ENCODE results near the gene LYPLAL1.
"Not testable (repeated sequence)": the region's sequence is repeated elsewhere in the genome, so short reads cannot be mapped to it uniquely, and the experiment has no call there.

Gene LYPLAL1

DNA sequence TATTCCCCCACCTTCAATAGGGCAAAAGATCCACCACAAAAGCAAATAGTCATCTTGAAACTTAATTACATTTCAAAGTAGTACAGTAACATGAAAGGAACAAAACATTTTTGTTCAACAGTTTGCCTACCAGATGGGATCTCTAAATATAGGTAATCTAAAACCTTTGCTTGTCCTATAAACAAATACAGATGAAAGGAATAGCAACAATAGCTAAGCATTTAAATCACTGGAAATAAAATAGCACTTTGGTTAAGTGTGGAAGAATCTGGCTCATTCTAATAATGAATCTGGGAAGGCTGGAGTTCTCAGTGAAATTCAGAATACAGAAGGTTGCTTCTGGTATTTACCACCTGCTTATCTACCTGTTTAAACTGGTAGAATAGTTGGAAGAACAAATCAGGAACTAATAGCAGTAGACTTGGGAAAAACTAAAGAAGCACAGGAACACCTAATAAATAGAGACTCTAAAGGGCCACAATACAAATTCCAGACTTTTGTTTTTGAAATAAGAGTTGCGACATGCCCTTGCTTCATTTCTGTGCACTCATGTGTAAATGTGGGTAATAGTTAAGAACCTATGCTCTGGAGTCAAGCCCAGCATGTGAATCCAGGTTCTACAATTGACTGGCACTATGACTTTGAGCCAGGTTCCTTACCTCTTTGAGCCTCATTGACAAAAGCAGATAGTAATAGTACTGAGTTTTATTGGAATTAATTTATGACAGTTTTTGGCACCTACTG is 2.3 kb upstream of the LYPLAL1 start:
- no peak for DNase-seq

DNA sequence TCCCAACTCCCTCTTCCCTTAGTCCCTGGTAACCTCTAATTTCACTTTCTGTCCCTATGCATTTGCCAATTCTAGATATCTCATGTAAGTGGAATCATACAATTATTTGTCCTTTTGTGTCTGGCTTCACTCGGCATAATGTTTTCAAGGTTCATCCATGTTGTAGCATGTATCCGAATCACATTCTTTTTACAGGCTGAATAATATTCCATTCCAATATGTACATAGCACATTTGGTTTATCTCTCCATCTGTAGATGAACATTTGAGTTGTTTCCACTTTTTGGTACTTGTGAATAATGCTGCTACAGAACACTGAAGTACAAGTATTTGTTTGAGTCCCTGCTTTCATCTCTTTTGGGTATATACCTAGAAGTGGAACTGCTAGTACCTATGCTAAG is 857 bp upstream of the LYPLAL1 start:
- no peak for DNase-seq

DNA sequence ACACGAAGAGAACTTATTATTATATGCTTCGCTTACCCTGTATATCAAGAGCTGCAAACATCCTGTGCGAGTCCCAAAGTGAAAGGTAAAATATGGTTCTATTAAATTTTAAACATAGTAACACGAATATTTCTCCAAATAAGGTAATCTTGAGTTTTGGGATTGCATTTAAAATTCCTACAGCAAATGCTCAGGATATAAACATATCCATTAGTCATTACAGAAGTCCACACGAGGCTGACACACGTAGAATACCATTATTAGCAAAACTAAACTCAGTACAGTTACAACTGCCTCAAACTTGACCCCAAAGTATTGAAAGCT is 282 bp upstream of the LYPLAL1 start:
- no peak for DNase-seq

DNA sequence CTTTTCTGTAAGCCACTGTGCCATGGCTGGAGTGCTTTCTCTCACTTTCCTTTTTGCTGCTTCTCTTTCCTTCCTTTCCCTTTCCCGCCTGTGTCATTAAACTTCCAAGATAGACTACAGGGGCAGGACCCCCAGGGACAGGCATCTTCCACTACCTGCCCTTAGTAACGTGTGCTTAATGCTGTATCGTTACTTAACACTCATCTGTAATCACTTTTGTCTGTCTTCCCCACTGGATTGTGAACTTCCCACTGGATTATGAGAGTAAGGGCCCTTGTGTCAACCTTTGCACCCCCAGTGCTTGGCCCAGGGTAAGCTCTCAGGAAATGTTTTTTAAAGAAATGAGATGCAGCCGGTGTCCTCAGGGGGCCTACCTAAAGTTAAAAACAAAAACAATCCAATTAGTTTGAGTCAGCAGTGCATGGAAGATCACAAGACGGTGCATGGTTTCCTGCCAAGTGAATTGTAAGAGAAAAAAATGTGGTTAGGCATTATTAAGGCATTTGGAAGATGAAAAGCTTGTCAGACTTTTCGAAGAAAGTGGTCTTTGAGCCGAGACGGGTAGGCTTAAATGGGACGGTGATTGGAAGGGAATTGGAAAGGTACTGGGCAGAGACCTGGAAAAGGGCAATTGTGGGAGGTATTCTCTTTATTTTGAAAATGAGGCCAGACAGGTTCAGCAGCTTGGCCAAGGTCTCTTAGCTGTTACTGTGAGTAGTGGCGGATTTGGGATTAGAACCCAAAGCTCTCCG is 958 bp downstream of the LYPLAL1 start:
- DNase-seq, result peak; percentile 44

DNA sequence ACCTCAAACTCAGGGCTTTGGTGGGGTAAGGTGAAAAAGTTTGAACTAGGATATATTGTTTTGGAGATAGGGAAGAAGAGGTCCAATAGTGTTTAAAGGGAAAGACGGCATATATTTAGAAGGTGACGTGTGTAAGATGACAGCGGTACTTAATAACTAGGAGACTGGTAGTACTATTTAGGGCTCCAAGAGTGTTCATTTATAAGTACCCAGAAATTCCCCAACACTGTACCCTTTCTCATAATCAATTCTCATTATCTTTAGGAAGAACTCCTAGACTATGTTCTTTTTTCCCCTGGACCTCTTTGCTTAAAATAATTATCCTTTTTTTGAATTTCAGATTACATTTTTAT is 1.5 kb downstream of the LYPLAL1 start:
- no peak for DNase-seq

DNA sequence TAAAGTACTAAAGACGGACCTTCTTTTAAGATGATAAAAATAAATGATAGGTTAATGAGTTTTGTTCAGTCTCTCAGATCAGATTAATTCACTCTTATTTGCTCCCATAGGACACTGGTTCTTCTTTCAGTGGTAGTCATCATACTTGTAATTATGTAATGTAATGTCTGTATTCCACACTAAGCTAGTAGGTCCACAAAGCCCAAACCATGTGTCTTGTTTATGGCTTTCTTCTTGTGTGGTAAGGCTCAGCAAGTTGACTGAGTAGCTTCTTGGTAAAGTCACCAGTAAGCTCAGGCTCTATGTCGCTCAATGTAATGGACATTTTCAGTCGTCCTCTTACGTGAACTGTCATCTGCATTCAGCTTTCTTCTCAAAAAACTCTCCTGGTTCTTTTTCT is 2.5 kb downstream of the LYPLAL1 start:
- no peak for DNase-seq

DNA sequence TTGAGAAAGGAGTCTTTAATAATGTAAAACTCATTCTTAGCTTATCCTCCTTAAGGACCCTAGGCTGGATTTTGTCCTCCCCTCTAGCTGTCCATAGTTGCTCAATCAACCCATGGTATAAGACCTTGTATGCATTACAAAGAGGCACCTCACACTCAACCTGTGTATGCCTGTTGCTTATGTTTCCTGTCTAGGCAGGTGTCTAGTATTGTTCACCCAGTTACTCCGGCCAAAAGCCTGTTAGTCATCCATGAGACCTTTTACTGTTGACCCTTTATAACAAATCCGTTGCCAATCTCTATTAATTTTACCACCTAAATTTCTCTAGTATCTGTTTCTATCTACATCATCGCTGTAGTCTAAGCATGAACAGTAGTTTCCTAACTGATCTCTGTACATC is 3.7 kb downstream of the LYPLAL1 start:
- DNase-seq, result peak; percentile 31

DNA sequence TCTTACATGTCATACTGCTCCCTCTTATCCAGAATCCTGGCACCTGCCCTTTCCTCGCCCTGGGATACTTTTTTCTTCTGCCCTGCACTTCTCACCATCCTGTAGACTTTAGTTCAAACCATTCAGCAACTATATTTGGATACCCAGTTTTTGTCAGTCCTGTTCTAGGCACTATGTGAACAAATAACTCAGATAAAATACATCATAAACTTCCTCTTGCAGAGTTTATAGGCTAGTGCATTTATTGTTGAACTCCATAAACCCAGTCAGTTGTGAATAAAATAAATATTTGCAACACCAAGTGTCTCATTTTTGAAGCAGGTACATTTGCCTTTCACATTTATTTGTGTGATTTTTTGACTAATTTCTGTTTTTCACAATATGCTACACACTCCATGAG is 4.3 kb downstream of the LYPLAL1 start:
- no peak for DNase-seq

DNA sequence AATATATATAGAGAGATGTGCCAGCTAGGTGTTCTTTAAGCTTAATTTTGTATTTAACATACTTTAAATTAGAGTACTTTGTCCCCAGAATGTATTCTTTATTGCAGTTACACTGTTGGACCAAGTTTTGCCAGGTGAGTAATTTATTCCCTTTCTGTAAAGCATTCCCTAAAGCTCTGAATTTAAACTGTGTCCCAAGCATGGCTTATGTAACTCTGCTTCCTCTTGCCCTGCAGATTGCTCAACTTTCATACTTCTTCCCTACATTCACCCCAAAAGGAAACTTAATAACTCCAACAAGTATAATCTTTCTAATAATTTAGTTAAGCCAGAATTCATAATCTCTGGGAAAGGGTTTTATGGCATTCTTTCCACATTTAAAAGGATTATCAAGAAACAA is 5.6 kb downstream of the LYPLAL1 start:
- DNase-seq, result no peak

DNA sequence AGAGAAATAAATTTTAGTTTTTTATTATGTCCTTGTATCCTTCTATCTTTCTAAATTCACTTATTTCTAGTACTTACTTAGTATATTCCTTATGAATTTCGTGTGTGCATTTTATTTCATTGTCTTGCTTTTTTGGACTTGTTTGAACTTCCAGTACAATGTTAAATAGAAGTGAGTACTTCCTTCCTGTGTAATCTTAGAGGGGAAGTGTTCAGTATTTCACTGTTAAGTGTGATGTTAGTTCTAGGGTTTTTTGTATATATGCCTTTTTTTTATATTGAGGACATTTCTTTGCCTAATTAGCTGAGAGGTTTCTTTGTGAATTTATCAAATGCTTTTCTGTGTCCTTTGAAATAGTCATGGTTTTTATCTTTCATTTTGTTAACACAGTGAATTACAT is 10.7 kb downstream of the LYPLAL1 start:
- DNase-seq, result no peak

DNA sequence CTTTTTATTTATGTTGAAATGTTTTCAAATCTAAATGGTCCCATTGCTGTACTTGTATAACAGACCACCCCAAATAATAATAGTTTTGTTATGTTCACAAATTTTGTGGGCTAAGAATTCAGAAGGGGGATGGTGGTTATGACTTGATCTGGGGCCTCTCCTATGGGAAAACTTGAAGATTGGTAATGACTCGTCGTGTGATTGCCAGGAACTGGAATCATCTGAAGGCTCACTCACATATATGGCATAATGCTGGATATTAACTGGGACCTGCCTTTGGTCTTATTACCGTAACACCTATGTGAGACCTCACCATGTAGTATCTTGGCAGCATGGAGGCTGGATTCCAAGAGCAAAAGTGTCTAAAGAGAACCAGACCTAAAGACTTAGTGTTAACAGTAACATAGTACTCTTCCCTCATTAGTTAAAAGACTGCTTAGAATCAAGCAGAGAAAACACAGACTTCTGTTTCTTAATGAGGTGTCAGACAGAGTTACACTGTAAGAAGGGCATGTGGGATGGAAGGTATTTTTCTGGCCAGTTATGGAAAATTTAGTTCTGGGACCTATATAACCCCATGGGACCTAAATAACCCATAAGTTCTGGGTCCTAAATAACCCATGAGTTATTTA is 11.9 kb downstream of the LYPLAL1 start:
- no peak for DNase-seq

DNA sequence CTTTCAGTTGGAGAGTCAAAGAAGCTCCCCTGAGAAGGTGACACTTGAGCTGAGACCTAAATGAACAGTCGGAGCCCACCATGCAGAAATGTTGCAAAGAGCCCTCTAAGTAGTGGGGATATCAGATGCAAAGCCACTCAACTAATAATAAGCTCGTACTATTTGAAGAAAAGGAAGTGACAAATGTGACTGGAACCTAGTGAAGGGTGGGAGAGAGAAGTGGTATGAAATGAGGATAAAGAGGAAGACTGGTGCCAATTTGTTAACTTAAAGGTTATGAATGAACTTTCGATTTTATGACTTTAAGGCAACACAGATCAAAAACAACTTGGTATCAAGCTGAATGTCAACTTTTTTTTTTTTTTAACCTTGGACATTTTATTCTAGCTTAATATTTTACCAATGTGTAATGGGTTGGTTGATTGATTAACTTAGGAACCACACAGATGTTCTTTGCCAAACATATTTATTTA is 14.7 kb downstream of the LYPLAL1 start:
- no peak for DNase-seq

DNA sequence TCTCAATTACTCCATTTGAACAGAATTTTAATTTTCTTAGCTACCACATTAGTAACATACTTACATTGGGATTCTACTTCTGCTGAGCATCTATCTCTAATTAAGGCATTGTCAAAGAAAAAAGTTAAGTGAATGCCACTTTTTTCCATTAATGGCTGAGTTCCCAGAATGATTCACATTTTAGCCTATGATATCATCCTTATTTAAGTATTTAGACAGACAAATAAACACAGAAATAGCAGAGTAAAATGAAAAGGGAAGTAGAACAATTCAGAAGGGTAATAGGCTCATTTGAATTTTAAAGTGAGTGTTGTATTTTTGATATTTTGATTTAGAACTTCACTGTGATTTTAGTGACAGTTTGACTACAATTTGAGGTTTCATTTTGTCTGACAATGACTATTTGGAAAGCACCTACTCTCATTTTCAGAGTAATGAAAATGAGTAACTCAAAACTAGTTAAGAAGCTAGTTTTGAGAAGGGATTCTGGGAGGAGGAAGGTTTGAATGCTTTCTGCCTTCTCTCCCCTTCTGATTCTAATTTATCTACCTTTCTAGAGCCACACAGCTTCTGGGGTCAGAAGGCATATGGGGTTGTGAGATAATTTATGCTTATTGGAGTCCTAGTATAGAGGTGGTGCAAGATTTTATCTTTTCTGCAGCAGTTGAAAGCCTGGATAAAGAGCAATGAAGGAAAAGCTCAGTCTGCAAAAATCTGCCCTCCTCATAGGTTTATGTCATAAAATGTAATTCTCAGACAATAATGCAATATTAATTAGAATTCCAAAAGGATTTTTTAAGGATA is 15.5 kb downstream of the LYPLAL1 start:
- DNase-seq, result peak; percentile 72

DNA sequence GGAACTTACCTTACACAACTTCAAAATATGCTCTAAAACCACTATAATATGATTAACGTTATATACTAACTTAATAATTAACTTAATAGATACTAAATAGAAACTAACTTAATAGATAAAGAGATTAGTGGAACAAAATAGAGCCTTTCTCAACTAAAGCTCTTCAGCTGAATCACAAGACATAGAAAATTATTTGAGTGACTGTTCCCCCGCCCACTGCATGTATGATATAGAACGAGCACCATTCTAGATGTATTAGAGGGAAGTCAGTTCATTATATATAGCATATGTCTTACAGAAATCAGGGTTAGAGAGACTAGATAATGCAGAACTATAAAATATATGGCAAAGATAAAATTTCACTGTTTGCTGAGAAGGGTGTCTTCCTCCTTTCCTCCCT is 16.3 kb downstream of the LYPLAL1 start:
- no peak for DNase-seq

DNA sequence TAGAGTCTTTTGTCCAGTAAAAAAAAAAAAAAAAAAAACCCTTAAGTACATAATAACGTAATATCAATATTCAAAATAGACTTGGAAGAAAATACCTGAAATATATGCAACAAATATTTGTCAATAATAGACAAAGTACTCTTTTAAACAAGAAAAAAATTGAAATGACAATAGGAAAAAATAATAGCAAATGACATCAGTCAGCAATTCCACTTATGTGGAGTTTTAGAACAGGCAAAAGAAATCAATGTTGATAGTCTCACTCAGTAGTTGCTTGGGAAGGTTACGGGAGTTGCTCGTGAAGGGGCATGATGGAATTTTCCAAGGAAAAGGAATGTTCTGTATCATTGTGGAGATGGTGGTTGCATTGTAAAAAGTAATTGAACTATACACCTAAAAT is 16.9 kb downstream of the LYPLAL1 start:
- DNase-seq, result no peak

DNA sequence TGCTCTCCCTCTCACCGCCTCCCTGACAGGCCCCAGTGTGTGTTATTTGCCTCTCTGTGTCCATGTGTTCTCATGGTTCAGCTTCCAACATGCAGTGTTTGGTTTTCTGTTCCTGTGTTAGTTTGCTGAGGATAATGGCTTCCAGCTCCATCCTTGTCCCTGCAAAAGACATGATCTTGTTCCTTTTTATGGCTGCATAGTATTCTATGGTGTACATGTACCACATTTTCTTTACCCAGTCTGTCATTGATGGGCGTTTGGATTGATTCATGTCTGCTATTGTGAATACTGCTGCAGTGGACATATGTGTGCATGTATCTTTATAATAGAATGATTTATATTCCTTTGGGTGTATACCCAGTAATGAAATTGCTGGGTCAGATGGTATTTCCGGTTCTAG is 22.2 kb downstream of the LYPLAL1 start:
- not testable (repeated sequence) for DNase-seq

DNA sequence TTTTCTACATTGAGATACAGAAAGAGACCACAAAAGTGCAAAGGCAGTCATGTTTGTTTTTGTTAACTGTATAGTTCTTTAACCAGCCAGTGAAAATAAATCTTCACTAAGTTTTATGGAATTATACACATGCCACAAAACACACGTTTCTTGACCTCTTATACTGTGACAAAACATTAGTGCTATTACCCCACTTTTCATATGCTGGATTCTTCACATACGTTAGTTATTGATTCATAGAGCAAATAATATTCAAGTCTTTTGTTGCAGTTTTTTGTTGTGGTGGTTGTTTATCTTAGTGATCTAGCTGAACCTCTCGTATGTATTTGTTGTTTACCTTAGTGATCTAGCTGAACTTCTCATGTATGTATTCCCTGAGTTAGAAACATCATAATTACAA is 28.0 kb downstream of the LYPLAL1 start:
- DNase-seq, result no peak

DNA sequence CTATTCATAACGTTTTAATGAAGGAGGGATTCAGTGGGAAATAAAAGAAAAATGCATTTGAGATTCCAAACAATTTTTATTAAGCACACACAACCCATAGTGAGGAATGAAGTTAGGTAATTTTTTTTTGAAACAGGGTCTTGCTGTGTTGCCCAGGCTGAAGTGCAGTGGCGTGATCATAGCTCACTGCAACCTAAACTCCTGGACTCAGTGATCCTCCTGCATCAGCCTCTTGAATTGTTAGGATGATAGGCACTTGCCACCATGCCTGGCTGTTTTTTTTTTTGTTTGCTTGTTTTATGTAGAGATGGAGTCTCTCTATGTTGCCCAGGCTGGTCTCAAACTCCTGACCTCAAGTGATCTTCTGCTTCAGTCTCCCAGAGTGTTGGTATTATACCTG is 28.9 kb downstream of the LYPLAL1 start:
- no peak for DNase-seq

DNA sequence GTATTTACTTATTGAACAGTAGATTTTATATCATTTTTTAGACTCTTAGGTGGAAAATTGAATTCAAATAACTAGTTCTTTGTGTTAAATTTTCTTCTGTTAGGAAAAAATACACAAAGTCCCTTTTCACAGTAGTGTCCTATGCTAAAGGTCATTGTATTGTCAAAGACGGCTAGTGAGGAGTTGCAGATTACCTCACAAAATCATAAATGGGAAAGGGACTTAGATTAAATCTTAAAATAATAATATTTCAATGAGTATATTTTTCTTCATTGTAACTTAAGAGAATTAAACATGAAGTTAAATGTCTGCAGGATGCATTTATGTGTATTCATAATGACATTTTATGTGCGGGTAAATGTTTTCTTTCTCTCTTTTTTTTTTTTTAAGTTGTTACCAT is 32.7 kb downstream of the LYPLAL1 start:
- DNase-seq, result no peak

DNA sequence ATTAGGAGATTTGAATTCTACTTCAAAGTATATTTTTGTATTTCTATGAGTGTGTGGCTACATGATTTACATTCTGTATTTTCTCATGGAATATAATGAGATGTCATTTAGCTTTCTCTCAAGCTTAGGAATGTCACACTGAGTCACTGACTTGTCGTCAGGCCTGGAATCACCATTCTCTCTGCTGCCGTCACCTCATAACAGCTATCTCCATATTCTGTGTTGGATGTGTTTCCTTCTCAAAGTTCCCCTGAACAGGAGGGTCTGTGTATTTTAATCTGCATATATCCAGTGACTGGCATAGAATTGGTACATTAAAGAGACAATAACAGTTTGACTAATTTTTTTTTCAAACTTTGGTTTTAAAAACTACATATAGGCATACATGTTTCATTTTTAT is 35.9 kb downstream of the LYPLAL1 start:
- DNase-seq, result no peak

DNA sequence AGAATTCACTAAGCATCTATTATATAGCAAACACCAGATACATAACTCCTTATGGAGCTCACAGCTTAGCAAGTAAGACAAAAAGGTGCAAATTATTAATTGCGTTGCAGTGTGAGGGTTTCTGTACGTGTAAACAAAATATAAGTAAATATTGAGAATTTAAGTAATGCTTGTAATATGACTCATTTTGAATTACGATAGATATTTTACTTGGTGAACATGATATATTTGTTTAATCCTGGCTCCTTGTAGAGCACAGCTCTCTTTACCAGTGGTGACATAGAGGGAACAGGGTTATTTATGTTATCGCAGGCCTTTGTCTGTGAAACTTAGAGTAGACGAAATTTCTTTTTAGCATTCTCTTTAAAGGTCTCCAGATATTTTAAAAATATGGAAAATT is 36.4 kb downstream of the LYPLAL1 start:
- no peak for DNase-seq

DNA sequence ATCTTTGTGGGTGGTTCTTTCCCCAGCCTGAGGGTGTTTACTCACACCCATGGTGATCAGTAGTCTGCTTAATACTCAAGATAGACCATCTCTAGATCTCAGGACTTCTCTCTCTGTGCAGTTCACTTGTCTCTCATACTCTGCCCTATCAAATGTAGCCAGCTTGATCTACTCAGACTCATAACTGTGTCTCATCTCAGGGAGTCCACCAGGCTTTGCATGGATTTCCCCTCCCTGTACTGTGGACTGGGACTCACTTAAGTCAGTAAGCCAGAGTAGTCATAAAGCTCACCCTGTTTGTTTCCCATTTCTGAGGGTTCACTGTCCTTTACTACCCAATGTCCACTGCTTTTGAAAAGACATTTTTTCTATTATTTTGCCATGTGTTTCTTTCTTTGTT is 41.8 kb downstream of the LYPLAL1 start:
- DNase-seq, result no peak

DNA sequence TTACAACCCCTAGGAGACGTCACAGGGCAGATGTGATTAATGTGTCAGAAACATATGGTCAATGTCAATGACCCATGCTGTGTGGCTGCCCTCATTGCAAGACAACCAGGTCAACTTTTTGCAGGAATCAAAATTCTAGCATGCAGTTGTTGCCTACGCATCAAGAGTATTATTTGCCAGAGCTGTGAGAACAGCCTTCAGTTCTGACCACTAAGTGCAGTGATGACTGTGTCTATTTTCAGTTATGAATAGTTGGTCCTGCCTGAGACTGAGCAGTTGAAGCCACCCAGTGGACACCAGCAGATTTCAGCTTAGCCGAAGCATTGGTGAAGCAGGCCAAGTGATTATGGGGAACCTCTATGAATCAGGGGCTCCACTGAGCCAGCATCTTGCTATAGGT is 47.3 kb downstream of the LYPLAL1 start:
- DNase-seq, result peak; percentile 23

DNA sequence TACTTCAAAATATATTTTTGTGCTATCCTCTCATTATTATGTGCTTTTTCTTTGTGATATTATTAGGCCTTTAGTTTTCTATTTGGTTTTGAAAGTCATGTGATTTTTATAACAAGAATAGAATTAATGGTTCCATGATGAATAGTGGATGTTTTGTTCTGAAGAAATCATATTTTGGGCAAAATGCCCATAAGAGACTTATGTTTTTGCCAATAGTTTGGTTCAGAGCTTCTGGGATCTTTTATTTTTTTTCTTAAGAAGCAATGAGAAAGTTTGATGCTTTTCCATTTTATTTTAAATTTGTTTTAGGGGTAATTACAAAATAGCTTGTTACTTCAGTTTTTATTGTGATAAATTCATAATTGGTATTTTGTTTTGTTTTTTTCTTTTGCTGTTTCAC is 49.8 kb downstream of the LYPLAL1 start:
- DNase-seq, result no peak

Data from activated CD4-positive, alpha-beta T cell treated with anti-CD3 and anti-CD28 coated beads, Interleukin-2, Interleukin-6, amounts not matched to agents 100 ng/mL and 50 ng/mL, durations not matched to agents 16 hours and 8 hours (primary cell).